Kidney capillary endothelial cell (primary cell): Measurements from ENCODE around the gene TUBB.
"Not testable (repeated sequence)": the region's sequence is repeated elsewhere in the genome, so short reads cannot be mapped to it uniquely, and the experiment has no call there.

Source experiments
- DNase-seq: peaks from one replicate; pipeline ENCODE4 v3.0.0-alpha.2; 2018; ENCODE audit warnings: low spot score

Gene TUBB

DNA sequence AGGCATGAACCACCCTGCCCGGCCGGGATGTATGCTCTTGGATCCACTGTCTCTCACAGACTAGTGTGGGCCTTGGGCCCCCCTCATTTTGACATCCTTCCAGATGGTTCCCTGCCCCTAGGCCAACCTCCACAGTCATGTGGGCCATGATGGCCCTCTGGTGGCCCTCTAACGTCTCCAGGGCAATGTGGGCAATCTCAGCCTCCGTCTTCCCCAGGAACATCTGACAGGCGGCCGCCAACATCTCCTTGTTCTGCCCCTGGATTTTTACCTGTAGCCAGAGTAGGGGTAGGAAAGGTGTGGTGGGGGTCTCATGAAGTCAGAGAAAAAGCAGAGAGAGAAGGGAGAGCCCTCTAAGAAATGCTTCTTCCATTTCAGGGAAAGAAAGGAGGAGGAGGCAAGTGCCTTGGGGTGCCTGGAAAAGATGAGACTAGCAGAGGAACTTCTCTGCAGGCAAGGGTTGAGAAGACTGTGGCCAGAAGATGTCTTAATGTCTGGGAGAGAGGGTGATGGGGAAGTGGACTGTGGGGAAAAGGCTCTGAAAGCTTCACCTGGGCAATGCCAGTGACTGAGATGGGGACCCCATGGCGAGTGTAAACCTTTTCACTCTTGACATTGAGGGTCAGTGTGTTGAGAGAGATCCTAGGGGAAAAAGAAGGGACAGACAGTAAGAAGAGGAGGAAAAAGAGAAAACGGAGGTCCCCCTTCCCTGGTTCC lies 21.1 kb downstream of the TUBB start:
- no peak for DNase-seq

DNA sequence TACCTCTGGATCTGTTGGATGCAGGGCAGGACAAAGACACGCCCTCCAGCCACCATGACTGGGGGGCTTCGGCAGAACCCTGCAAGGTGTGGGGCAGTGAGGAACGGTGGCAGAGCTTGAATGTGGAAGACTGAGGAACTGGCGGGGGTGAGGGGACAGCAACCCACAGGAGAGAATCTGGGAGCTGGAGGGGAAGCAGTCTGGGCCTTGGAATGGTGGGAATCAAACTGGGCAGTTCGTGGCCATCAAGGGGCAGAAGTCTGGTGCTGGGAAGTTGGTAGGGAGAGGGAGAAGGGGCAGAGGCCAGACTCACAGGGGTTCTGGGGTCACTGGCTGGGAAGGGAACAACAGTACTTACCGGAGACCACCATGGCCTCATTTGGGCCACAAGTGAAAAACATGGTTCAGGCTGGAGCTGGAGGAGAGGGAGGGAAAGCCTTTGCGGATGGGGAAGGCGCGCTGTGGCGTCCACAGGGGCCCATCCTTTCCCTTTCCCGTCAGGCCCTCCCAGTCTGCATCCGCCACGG lies 21.7 kb downstream of the TUBB start:
- DNase-seq: no peak

DNA sequence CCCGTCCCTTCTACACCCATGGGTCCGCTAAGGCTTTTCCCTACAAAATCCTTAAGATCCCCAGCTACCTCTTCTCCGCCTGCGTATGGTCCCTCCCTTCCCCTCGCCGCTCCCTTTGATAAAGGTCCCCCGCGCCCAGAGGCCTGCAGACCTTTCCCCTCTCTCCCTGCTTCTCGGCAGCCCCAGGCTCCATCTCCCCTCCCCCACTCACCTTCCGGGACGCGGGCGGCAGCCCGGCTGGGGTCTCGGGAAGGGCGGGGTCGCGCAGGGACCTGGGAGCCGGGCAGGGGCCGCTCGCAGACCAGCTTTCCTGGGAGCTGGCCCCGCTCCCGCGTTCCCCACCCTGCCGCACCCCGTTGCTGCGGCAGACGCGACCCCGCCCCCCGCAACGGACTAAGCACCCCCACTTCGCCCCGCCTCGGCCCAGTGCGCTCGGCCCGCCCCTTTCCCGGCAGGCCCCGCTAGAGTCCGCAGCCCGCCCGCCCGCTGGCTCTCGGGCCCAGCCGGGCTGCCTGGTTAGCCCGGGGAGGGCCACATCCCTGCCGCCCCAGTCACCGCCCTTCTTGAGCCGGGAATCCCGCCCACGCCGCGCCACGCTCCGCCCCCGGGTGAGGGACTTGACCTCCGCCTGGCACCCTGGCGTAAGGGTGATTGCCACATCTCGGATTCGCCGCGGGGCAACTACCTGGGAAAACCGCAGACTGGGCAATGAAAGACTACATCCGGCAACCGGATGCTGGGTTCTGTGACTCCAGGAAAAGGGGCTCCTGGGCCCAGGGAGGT lies 22.4 kb downstream of the TUBB start, which contains the start of gene FLOT1:
Gene FLOT1, minus strand, starts transcription at position 372 of the 783 bp plus-strand sequence. CDS start 498 bp downstream, outside the sequence.
- no peak for DNase-seq

DNA sequence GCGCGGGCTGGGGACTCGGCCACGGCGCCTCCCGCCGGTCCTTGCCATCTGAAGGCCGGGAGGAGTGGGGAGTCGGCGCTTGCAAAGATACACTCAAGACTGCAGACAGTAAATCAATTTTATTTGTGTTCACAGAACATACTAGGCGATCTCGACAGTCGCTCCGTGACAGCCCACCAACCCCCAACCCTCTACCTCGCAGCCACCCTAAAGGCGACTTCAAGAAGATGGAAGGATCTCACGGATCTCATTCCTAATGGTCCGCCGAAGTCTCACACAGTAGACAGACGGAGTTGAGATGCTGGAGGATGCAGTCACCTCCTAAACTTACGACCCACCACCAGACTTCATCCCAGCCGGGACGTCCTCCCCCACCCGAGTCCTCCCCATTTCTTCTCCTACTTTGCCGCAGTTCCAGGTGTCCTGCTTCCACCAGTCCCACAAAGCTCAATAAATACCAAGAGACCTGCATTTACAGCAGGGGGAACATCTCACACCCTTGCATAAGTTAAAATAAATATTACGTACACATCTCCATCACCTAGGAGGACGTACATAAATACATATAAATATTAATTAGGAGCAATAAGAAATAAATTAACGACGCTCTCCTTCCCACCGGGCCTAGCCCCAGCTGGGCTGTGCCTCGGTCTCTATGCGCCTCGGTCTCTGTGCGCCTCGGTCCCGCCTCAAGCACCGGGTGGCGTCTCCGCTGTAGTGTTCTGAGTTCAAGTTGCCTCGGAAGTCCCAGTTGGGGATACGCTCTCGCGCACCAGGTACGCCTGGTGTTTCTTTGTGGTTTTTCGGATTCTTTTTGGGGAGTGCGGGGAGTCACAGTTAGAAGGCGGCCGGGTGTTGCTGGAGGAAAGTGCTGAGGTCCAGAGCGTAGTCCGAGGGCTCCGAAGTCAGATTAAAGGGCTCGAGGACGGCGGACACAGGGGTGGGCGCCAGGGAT lies 23.2 kb downstream of the TUBB start:
- no peak for DNase-seq

DNA sequence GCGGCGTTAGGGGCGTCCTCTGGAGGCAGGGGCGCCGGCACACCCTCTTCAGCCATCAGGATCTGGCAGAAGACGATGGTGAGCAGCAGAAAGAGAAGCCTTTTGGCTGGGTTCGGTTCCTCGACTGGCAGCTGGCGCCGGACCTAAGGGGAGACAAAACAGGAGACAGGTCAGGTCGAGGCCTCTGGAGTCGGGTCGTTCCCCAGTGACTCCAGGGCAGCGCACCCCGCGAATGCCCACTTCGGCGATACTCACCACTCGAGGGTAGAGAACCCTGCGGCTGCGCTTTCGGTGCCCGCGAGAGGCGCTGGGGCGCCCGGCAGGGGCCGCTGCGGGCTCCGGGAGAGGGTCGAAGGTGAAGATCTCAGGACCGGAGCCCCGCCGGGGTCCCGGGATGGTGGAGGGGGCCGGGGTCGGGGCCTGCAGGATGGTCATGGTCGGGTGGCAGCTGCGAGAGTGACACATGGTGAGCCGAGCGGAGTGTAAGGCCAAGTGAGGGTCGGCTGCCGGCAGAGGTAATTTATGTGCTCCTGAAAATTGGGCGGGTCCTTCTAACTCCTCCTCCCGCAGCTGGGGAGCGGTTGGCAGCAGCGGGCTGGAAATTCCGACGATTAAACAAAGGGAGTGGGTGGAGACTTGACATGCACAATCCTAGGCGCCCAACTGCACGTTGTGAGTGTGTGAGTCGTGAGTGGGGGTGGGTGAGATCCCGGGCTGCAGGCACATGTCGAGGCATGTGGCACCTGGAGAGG lies 24.1 kb downstream of the TUBB start, which contains the start of gene IER3:
Gene IER3, minus strand, starts transcription at position 494 of the 752 bp plus-strand sequence. Its CDS starts 29 bp downstream, at position 465.
- DNase-seq: no peak

DNA sequence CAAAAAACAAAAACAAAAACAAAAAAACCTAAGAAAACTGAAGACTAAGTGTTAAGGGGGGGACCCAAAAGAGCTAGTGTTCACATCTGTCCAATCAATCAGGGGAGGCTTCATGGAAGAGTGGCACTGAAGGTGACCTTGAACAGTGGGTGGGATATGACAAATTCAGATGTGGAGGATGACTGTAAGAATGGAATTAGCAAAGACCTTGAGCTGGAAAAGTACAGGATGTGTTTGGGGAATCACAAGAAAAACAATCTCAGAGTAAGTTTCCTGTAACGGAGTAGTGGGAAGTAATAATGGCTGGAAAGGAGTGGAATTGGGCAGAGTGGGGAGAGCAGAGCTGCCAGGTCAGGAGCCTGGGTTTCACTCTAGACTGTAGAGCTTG lies 27.1 kb downstream of the TUBB start:
- DNase-seq: no peak

DNA sequence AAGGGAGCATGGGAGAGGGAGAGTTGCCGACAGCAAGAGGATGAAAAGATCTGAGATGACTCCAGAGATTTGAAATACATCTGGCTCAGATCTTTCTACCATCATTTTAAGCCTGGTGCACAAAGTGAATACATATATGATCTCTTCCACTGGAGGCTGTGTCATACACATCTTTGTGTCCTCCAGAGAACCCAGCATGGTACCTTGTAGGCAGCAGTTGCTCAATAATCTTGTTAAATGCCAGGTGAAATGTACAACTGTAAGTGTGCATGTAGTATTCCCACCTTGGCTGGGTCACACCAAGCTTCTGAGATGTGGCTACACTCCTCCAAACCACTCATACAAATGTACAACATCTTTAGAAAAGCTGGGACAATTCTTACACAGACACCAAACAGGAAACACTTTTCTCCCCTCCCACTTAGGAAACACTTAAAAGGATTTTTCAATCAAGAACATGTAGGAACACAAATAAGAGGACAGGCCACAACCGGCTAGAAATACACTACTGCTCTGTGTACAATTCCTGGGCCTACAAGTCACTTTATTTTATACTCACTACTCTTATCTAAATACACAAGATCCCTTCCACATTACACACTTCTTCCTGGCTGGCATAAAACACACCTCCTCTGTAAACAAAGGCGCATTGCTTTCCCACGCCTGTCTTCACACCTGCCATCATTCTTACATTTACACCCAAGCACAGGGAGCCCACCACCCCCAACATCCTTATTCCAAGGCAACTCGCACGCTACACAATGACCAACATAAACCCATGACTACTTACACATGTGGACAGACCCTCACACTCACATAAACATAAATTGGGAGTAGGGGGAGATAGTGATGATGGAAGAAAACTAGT lies 28.0 kb downstream of the TUBB start:
- no peak for DNase-seq

DNA sequence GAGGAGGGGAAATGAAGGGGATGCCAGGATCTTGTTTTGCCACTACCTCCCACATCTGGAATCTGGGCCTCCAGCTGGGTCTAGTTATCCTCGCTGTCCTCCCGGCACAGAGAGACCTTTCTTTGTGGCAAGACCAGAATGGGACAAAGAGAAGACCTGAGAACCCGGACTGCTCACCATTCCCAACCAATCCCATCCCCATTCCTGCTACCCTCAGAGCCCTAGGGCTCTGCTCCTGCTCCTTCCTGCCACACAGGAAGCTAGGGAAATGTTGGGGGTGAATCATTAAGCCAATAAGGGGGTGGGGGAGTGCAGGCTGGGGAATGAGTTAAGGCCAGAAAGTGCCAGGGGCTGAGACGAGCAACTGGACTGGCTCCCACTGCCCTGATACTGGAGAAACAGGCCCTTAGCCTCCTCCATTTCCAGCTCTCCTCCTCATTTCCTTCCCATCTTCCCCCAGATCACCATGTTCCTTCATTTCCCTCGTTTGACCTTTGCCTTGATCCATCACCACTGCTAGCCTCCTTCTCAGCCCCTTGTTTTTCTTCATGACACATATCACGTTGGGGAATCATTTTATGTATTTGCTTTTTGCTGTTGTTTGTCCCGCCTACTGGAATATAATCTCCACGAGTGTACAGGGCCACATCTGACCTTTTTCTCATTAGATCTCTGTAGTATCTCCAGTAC lies 28.8 kb downstream of the TUBB start:
- DNase-seq: no peak

DNA sequence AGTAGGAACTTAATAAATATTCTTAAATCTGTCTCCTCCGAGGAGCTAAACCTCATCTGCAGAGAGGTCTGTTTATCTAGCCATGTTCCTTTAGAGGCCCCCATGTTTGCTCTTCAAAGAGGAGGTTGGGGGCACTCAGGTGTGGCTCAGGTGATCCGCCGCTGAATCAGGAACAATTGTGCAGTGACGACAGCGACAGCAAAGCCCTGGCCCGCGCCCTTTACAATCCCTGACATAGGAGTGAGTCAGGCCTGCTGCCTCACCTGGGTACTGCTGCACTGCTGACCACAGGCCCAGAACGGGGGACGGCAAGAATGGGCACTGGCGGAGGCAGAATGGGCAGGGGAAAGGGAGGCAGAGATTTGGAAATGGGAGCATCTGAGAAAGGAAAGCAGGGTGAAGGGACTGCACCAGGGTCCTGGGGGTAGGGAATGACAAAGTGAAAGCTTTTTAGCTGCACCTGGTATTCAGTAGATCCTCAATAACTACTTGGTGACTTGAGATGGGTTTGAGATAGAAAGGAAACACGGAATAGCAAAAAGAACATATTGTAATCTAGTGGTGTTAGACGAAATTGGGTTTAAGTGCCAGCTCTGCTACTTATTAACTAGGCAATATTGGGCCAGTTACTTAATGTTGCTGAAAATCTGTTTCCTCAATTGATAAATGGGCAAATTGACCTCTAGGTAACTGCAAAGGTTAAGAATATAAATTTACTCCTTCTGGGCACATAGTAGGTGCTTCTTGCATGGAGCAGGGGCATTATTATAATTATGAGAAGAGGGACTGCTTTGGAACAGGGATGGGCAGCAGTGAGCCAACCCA lies 29.6 kb downstream of the TUBB start:
- no peak for DNase-seq

DNA sequence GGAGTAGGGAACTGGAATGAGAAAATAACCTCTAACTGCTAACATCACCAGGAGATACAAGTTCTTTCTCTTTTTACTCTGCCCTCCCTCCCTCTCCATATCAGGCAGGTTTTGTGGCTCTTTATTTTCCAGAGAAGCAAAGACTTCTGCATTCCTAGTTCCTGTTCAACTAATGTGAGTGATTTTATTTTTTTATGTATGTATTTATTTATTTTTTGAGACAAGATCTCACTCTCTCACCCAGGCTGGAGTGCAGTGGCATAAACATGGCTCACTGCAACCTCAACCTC lies 30.2 kb downstream of the TUBB start:
- DNase-seq: no peak

DNA sequence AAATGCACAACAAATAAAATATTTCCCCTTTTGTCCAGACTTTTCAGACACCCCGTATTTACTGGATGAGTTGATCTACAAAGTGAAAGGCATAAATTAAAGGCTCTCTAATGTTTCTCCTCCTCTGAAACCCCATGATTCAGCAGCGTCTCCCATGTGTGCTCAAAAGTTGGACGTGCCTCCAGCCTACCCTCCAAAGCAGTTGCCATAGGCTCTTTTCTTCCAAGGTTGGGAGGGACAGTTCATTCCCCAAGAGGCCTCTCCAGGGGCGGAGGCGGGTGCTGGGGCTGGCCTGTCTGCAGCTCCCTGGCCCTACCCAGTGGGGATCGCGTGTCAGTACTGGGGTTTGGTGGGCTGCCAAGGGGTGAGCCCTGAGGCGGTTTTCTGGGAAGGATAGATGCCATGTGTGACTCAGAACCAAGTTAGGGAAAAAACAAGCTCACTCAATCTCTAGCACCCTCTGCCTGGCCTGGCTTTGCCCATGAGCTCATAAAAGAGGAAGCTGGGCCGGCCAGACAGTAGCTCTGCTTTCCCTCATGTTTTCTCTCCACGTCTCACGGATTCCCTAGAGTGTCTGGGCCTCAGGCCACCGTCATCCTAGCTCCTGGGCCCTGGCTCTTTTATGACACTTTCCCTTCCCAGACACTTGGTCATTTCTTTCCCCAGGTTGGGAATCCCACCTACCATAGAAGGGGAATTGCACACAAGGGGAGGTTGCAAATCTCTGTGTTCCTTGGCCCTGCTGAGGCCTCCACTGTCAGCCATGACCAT lies 32.2 kb downstream of the TUBB start:
- no peak for DNase-seq

DNA sequence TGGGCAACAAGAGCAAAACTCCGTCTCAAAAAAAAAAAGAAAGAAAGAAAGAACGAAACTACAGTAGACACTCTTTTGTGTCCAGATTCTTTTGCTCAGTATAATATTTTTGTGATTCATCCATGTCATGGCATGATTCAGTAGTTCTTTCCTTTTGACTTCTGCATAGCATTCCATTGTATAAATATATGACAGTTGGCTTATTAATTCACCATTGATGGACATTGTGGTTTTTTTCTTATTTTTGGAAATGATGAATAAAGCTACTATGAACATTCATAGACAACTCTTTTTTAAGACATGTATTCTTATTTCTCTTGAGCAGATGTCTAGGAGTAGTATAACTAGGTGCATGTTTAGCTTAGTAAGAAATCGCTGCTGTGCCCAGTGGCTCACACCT lies 34.5 kb downstream of the TUBB start:
- no peak for DNase-seq

DNA sequence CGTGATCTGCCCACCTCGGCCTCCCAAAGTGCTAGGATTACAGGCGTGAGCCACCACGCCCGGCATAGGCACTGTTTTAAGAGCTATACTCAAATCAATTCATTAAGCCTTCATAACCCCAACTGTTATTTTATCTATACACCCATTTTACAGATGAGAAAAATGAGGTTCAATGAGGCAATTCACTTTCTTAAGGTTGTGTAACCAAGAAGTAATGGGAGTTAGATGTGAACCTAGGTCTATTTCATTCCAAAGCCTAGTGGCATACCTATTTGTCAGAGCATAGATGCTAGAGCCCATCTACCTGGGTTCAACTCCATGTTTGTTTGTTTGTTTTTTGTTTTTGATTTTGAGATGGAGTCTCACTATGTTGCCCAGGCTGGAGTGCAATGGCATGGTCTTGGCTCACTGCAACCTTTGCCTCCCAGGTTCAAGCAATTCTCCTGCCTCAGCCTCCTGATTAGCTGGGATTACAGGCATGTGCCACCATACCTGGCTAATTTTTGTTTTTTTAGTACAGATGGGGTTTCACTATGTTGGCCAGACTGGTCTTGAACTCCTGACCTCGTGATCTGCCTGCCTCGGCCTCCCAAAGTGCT lies 36.4 kb downstream of the TUBB start:
- DNase-seq: not testable (repeated sequence)

DNA sequence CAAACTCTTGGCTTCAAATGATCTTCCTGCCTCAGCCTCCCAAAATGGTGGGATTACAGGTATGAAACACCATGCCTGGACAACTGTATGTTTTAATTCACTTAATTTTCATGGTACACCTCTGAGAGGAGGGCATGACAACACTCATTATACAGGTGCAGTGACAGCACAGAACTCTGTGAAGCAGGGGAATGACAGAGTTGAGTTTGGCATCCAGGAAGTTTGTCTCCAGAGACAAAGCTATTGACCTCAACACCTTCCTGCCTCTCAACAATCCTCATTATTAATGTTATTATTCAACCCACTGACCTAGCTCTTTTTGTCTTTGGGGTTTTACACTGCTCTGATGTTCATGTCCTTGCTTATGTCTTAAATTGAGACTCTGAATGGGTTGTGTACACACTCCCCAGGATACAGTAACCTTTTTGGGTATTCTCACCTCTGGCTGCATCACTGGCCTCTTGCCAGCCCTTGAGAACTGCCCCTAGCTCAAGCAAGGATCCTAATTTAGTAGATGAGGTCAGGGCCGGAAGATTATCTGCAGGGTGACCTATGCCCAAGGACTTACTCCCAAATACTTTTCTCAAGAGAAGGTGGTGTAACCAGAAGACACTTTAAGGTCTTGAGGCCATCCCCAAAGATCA lies 37.2 kb downstream of the TUBB start:
- DNase-seq: no peak

DNA sequence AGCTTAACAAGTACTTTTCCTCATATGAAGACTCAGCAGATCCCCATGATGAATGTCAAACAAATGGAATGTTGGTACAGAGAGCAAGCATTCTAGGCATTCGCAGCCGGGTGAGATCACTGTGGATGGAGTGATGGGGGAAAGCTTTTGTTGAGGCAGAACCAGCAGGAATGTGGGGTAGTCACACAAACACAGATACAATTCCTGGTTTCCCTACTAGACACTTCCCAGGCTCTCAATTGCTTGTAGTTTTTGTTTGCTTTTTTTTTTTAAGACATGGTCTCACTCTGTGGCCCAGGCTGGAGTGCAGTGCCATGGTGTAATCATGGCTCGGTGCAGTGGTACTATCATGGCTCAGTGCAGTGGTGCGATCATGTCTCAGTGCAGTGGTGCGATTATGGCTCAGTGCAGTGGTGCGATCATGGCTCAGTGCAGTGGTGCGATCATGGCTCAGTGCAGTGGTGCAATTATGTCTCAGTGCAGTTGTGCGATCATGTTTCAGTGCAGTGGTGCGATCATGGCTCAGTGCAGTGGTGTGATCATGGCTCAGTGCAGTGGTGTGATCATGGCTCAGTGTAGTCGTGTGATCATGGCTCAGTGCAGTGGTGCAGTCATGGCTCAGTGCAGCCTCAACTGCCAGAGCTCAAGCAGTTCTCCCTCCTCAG lies 39.6 kb downstream of the TUBB start:
- DNase-seq: peak; percentile 51

DNA sequence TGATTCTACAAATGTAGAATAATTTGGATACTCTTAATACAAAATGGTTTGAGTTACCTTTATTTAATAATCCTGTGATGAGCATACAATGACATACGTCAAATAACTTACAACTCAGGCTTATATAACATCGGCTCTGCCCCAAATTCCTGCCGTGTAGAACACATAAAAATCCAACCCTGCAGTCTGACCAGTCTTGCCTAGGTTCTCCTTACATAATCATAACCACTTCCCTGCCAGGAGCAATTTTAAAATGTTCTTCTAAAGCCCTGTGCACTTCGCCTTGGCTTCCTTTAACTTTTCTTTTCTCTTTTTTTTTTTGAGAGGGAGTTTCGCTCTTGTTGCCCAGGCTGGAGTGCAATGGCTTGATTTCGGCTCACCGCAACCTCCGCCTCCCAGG lies 40.4 kb downstream of the TUBB start:
- DNase-seq: no peak
